ENCODE results near the gene METTL14. TPM values are rescaled to one million over a fixed set of nuclear protein-coding genes. Genes with fewer than 3 reads are reported as not detected.

The METTL14 gene
- total and polyA plus RNA-seq, 2 donors (not counting 1 experiment from before 2014, with no cell fraction given), result 8.0 to 74.8 TPM

- CTCF ChIA-PET, result no interaction called here
Measured at GRCh38 chr4:118734491-118735205, 49.5 kb downstream of the METTL14 start.

GRCh38 chr4:118736900-118737299, 51.7 kb downstream of the METTL14 start:
- Mint-ChIP-seq H3K27ac (no peak overlapping the region), H3K4me3 (no peak overlapping the region), H3K9me3 (ENCODE audit: insufficient read depth) (no peaks in the 10 kb centered on the region), H3K4me1 (no peaks in the 10 kb centered on the region), H3K27me3 (no peaks in the 10 kb centered on the region)
- Histone ChIP-seq H3K27me3 (replicated peaks in 1 of 4; ENCODE audit: control extremely low read depth in 1 of 4, control insufficient read depth in 3 of 4, insufficient read depth in 4 of 4, low read length in 3 of 4) (no peaks in the 10 kb centered on the region), H3K9ac (ENCODE audit: low read length) (no peak overlapping the region), H3K4me2 (replicated peaks; ENCODE audit: low read depth, low read length, poor library complexity, severe bottlenecking) (no peak overlapping the region), H4K20me1 (ENCODE audit: control insufficient read depth, insufficient read depth, low read length, poor library complexity, severe bottlenecking) (no peaks in the 10 kb centered on the region), H3K9me3 (ENCODE audit: control extremely low read depth in 1 of 3, control insufficient read depth in 2 of 3, insufficient read depth in 1 of 3, low read length in 2 of 3) (no peaks in the 10 kb centered on the region), H3K79me2 (ENCODE audit: control insufficient read depth, insufficient read depth, low read length) (no peaks in the 10 kb centered on the region), H3K36me3 (replicated peaks in 1 of 2; ENCODE audit: control extremely low read depth in 1 of 2, control insufficient read depth in 1 of 2, extremely low read depth in 1 of 2, insufficient read depth in 2 of 2, low read length in 1 of 2) (peaks cover 5 to 23% of the 10 kb centered on the region in 2 experiments), H3K27ac (ENCODE audit: low read length in 2 of 2) (no peak overlapping the region), H2AFZ (ENCODE audit: insufficient read depth, low read depth, low read length, poor library complexity, severe bottlenecking) (no peak overlapping the region), H3K4me3 (ENCODE audit: control extremely low read depth in 1 of 5, extremely low read depth in 1 of 5, insufficient read depth in 1 of 5, low read depth in 2 of 5, low read length in 4 of 5) (no peak overlapping the region), H3K4me1 (ENCODE audit: control insufficient read depth in 2 of 2, insufficient read depth in 2 of 2, low read length in 2 of 2) (no peaks in the 10 kb centered on the region)
- intact Hi-C loops (cut with micrococcal nuclease), result no loop called here
- TF ChIP-seq EZH2 (IDR thresholded peaks at IDR 0.05; ENCODE audit: borderline replicate concordance, insufficient read depth, low read depth, low read length, poor library complexity, severe bottlenecking), result no peak
- TF ChIP-seq CTCF (IDR thresholded peaks at IDR 0.05), result no peak
- CTCF ChIA-PET, result no interaction called here
- no peak for ATAC-seq (ENCODE audit: low read depth)
- POLR2A ChIA-PET, result no interaction called here
- no peak for DNase-seq

More at GRCh38 chr4:118734491-118735205, 49.5 kb downstream of the METTL14 start:
- H3K27ac ChIP-seq (ENCODE audit: low read length in 2 of 2), result no peak overlapping the region
- no peak overlapping the region for H3K27ac Mint-ChIP-seq
- no peaks in the 10 kb centered on the region for H3K79me2 ChIP-seq (ENCODE audit: control insufficient read depth, insufficient read depth, low read length)
- no peaks in the 10 kb centered on the region for H3K27me3 ChIP-seq (replicated peaks in 1 of 4; ENCODE audit: control extremely low read depth in 1 of 4, control insufficient read depth in 3 of 4, insufficient read depth in 4 of 4, low read length in 3 of 4)
- H3K9ac ChIP-seq (ENCODE audit: low read length), result no peak overlapping the region
- H3K27me3 Mint-ChIP-seq, result no peaks in the 10 kb centered on the region
- ATAC-seq (ENCODE audit: low read depth) (no peak), DNase-seq (no peak)
- WGBS (ENCODE audit: insufficient coverage), result no CpG with 5 or more reads among the region's 7 CpGs
- H3K4me3 ChIP-seq (ENCODE audit: control extremely low read depth in 1 of 5, extremely low read depth in 1 of 5, insufficient read depth in 1 of 5, low read depth in 2 of 5, low read length in 4 of 5), result no peak overlapping the region
- intact Hi-C loops (cut with micrococcal nuclease), result no loop called here
- no peak for TF ChIP-seq EZH2 (IDR thresholded peaks at IDR 0.05; ENCODE audit: borderline replicate concordance, insufficient read depth, low read depth, low read length, poor library complexity, severe bottlenecking)
- TF ChIP-seq CTCF (IDR thresholded peaks at IDR 0.05), result no peak
- no peaks in the 10 kb centered on the region for H3K4me1 ChIP-seq (ENCODE audit: control insufficient read depth in 2 of 2, insufficient read depth in 2 of 2, low read length in 2 of 2)
- no peaks in the 10 kb centered on the region for H3K9me3 Mint-ChIP-seq (ENCODE audit: insufficient read depth)
- no peaks in the 10 kb centered on the region for H3K4me1 Mint-ChIP-seq
- POLR2A ChIA-PET, result no interaction called here
- no peaks in the 10 kb centered on the region for H3K9me3 ChIP-seq (ENCODE audit: control extremely low read depth in 1 of 3, control insufficient read depth in 2 of 3, insufficient read depth in 1 of 3, low read length in 2 of 3)
- H3K4me2 ChIP-seq (replicated peaks; ENCODE audit: low read depth, low read length, poor library complexity, severe bottlenecking), result no peak overlapping the region
- H3K4me3 Mint-ChIP-seq, result no peak overlapping the region
- no peaks in the 10 kb centered on the region for H4K20me1 ChIP-seq (ENCODE audit: control insufficient read depth, insufficient read depth, low read length, poor library complexity, severe bottlenecking)
- peaks cover 7 to 15% of the 10 kb centered on the region in 2 experiments for H3K36me3 ChIP-seq (replicated peaks in 1 of 2; ENCODE audit: control extremely low read depth in 1 of 2, control insufficient read depth in 1 of 2, extremely low read depth in 1 of 2, insufficient read depth in 2 of 2, low read length in 1 of 2)
- no peak overlapping the region for H2AFZ ChIP-seq (ENCODE audit: insufficient read depth, low read depth, low read length, poor library complexity, severe bottlenecking)

Measured in B cell (primary cell).